Measurements from ENCODE around the gene SEZ6.

SEZ6 gene

GRCh38 chr17:29022074-29022473, 16.2 kb upstream of the SEZ6 start:
- no peak overlapping the region for H3K9ac ChIP-seq (ENCODE audit: low read length)
- H3K79me2 ChIP-seq (ENCODE audit: low read length) = no peaks in the 10 kb centered on the region
- peaks cover 33% of the 10 kb centered on the region for H3K27me3 ChIP-seq (replicated peaks; ENCODE audit: insufficient read depth, low read length)

GRCh38 chr17:29021226-29021625, 15.4 kb upstream of the SEZ6 start:
- no peaks in the 10 kb centered on the region for H3K36me3 ChIP-seq (replicated peaks; ENCODE audit: insufficient read depth, low read length)
- TF ChIP-seq EZH2 (optimal IDR thresholded peaks at IDR 0.05; ENCODE audit: low read depth, low read length) (no peak), CTCF (IDR thresholded peaks at IDR 0.05; ENCODE audit: low read length) (no peak), EZH2phosphoT487 (IDR thresholded peaks at IDR 0.05; ENCODE audit: low read length) (no peak)
- H3K9me3 ChIP-seq (replicated peaks; ENCODE audit: insufficient read depth, low read length) = no peaks in the 10 kb centered on the region
- no peaks in the 10 kb centered on the region for H3K9me2 ChIP-seq (replicated peaks; ENCODE audit: insufficient read depth, low read length)
- H3F3A ChIP-seq (ENCODE audit: insufficient read depth, low read length) = peaks cover 2% of the 10 kb centered on the region; the same call in 1 of the 2 replicates
- no peaks in the 10 kb centered on the region for H4K20me1 ChIP-seq (ENCODE audit: insufficient read depth, low read length)
- H3K79me2 ChIP-seq (ENCODE audit: low read length) = no peaks in the 10 kb centered on the region
- H3K4me2 ChIP-seq (ENCODE audit: low read depth, low read length) = no peak overlapping the region
- H3K4me1 ChIP-seq (ENCODE audit: low read length) = no peaks in the 10 kb centered on the region
- no peak overlapping the region for H3K4me3 ChIP-seq (ENCODE audit: low read length)
- H3K9ac ChIP-seq (ENCODE audit: low read length) = no peak overlapping the region
- peaks cover 40% of the 10 kb centered on the region for H3K27me3 ChIP-seq (replicated peaks; ENCODE audit: insufficient read depth, low read length)
- H2AFZ ChIP-seq (ENCODE audit: low read length) = no peak overlapping the region
- no peak overlapping the region for H3K27ac ChIP-seq (ENCODE audit: low read length)
- no peak for DNase-seq

More at GRCh38 chr17:29022074-29022473, 16.2 kb upstream of the SEZ6 start:
- peaks cover 2% of the 10 kb centered on the region; the same call in 1 of the 2 replicates for H3F3A ChIP-seq (ENCODE audit: insufficient read depth, low read length)
- no peaks in the 10 kb centered on the region for H3K4me1 ChIP-seq (ENCODE audit: low read length)
- DNase-seq = no peak
- H2AFZ ChIP-seq (ENCODE audit: low read length) = no peak overlapping the region
- no peak overlapping the region for H3K4me3 ChIP-seq (ENCODE audit: low read length)
- H3K4me2 ChIP-seq (ENCODE audit: low read depth, low read length) = no peak overlapping the region
- TF ChIP-seq CTCF (IDR thresholded peaks at IDR 0.05; ENCODE audit: low read length) (no peak), EZH2 (optimal IDR thresholded peaks at IDR 0.05; ENCODE audit: low read depth, low read length) (no peak), EZH2phosphoT487 (IDR thresholded peaks at IDR 0.05; ENCODE audit: low read length) (no peak)
- H4K20me1 ChIP-seq (ENCODE audit: insufficient read depth, low read length) = no peaks in the 10 kb centered on the region
- no peaks in the 10 kb centered on the region for H3K9me3 ChIP-seq (replicated peaks; ENCODE audit: insufficient read depth, low read length)
- H3K27ac ChIP-seq (ENCODE audit: low read length) = no peak overlapping the region
- no peaks in the 10 kb centered on the region for H3K36me3 ChIP-seq (replicated peaks; ENCODE audit: insufficient read depth, low read length)
- no peaks in the 10 kb centered on the region for H3K9me2 ChIP-seq (replicated peaks; ENCODE audit: insufficient read depth, low read length)

GRCh38 chr17:29020576-29020975, 14.7 kb upstream of the SEZ6 start:
- H3K27ac ChIP-seq (ENCODE audit: low read length) = no peak overlapping the region
- peaks cover 2% of the 10 kb centered on the region; the same call in 1 of the 2 replicates for H3F3A ChIP-seq (ENCODE audit: insufficient read depth, low read length)
- H3K9me3 ChIP-seq (replicated peaks; ENCODE audit: insufficient read depth, low read length) = no peaks in the 10 kb centered on the region
- H3K79me2 ChIP-seq (ENCODE audit: low read length) = no peaks in the 10 kb centered on the region
- no peak overlapping the region for H3K9ac ChIP-seq (ENCODE audit: low read length)
- no peak overlapping the region for H2AFZ ChIP-seq (ENCODE audit: low read length)
- no peak for DNase-seq
- no peak overlapping the region for H3K4me3 ChIP-seq (ENCODE audit: low read length)
- no peaks in the 10 kb centered on the region for H3K36me3 ChIP-seq (replicated peaks; ENCODE audit: insufficient read depth, low read length)
- TF ChIP-seq EZH2 (optimal IDR thresholded peaks at IDR 0.05; ENCODE audit: low read depth, low read length) = no peak
- no peaks in the 10 kb centered on the region for H3K4me1 ChIP-seq (ENCODE audit: low read length)
- no peaks in the 10 kb centered on the region for H3K9me2 ChIP-seq (replicated peaks; ENCODE audit: insufficient read depth, low read length)
- no peak overlapping the region for H3K4me2 ChIP-seq (ENCODE audit: low read depth, low read length)
- H4K20me1 ChIP-seq (ENCODE audit: insufficient read depth, low read length) = no peaks in the 10 kb centered on the region
- H3K27me3 ChIP-seq (replicated peaks; ENCODE audit: insufficient read depth, low read length) = peaks cover 37% of the 10 kb centered on the region

GRCh38 chr17:29019475-29020181, 13.8 kb upstream of the SEZ6 start:
- H3K9ac ChIP-seq (ENCODE audit: low read length) = no peak overlapping the region
- peaks cover 37% of the 10 kb centered on the region for H3K27me3 ChIP-seq (replicated peaks; ENCODE audit: insufficient read depth, low read length)
- H3K4me2 ChIP-seq (ENCODE audit: low read depth, low read length) = peak overlapping the region; percentile 66
- H2AFZ ChIP-seq (ENCODE audit: low read length) = 0 out of 2 replicates have a peak overlapping the region, but pooled peaks have one; percentile 14
- H3K4me1 ChIP-seq (ENCODE audit: low read length) = no peaks in the 10 kb centered on the region
- peak overlapping the region; percentile 33 for H3K4me3 ChIP-seq (ENCODE audit: low read length)
- H4K20me1 ChIP-seq (ENCODE audit: insufficient read depth, low read length) = no peaks in the 10 kb centered on the region
- no peaks in the 10 kb centered on the region for H3K36me3 ChIP-seq (replicated peaks; ENCODE audit: insufficient read depth, low read length)
- no peaks in the 10 kb centered on the region for H3K9me3 ChIP-seq (replicated peaks; ENCODE audit: insufficient read depth, low read length)
- TF ChIP-seq CTCF (IDR thresholded peaks at IDR 0.05; ENCODE audit: low read length) (no peak), EZH2phosphoT487 (IDR thresholded peaks at IDR 0.05; ENCODE audit: low read length) (no peak), EZH2 (optimal IDR thresholded peaks at IDR 0.05; ENCODE audit: low read depth, low read length) (no peak)
- DNase-seq = no peak
- H3K79me2 ChIP-seq (ENCODE audit: low read length) = no peaks in the 10 kb centered on the region
- H3K9me2 ChIP-seq (replicated peaks; ENCODE audit: insufficient read depth, low read length) = no peaks in the 10 kb centered on the region
- H3F3A ChIP-seq (ENCODE audit: insufficient read depth, low read length) = peaks cover 2% of the 10 kb centered on the region; the same call in 1 of the 2 replicates
- no peak overlapping the region for H3K27ac ChIP-seq (ENCODE audit: low read length)

All from MM.1S (cell line).